Cerebellar cortex (tissue), 1 donor: ENCODE measurements around the gene COL28A1.
"Not testable (repeated sequence)": the region's sequence is repeated elsewhere in the genome, so short reads cannot be mapped to it uniquely, and the experiment has no call there.

ENCODE experiments used
- DNase-seq: peaks from one replicate; pipeline ENCODE4 v3.0.0-alpha.2; 2015; ENCODE audit warnings: low spot score

Gene COL28A1

GRCh38 chr7:7416031-7416858 is 119.4 kb downstream of the COL28A1 start:
- no peak for DNase-seq

- DNase-seq = no peak
These were observed 120.7 kb downstream of the COL28A1 start for GRCh38 chr7:7414791-7415603.

GRCh38 chr7:7408001-7408770 is 127.5 kb downstream of the COL28A1 start:
- DNase-seq = no peak

GRCh38 chr7:7405461-7405860 is 130.2 kb downstream of the COL28A1 start:
- DNase-seq = no peak

- no peak for DNase-seq
These were observed 136.0 kb downstream of the COL28A1 start for GRCh38 chr7:7399707-7400106.

- no peak for DNase-seq
These were observed 139.9 kb downstream of the COL28A1 start for GRCh38 chr7:7395785-7396184.

- not testable (repeated sequence) for DNase-seq
These were observed 147.5 kb downstream of the COL28A1 start for GRCh38 chr7:7388164-7388563.

- no peak for DNase-seq
These were observed 150.3 kb downstream of the COL28A1 start for GRCh38 chr7:7385421-7385820.

- DNase-seq = no peak
These were observed 151.4 kb downstream of the COL28A1 start for GRCh38 chr7:7384228-7384627.

- DNase-seq = no peak
These were observed 160.1 kb downstream of the COL28A1 start for GRCh38 chr7:7375538-7375937.

GRCh38 chr7:7370076-7370475 is 165.6 kb downstream of the COL28A1 start:
- DNase-seq = no peak

GRCh38 chr7:7369134-7369533 is 166.5 kb downstream of the COL28A1 start:
- DNase-seq = no peak

- DNase-seq = no peak
These were observed 181.0 kb downstream of the COL28A1 start for GRCh38 chr7:7354674-7355073.

GRCh38 chr7:7352845-7353244 is 182.8 kb downstream of the COL28A1 start:
- DNase-seq = peak; percentile 22

GRCh38 chr7:7351832-7352231 is 183.8 kb downstream of the COL28A1 start:
- DNase-seq = no peak

- DNase-seq = no peak
These were observed 184.5 kb downstream of the COL28A1 start for GRCh38 chr7:7351156-7351555.

GRCh38 chr7:7349156-7349555 is 186.5 kb downstream of the COL28A1 start:
- DNase-seq = no peak

- no peak for DNase-seq
These were observed 188.6 kb downstream of the COL28A1 start for GRCh38 chr7:7347045-7347444.

GRCh38 chr7:7344583-7344982 is 191.1 kb downstream of the COL28A1 start:
- DNase-seq = no peak

GRCh38 chr7:7335909-7336308 is 199.8 kb downstream of the COL28A1 start:
- no peak for DNase-seq

GRCh38 chr7:7335215-7335614 is 200.5 kb downstream of the COL28A1 start:
- DNase-seq = no peak

GRCh38 chr7:7333610-7334009 is 202.1 kb downstream of the COL28A1 start:
- no peak for DNase-seq
